Type B pancreatic cell (in vitro differentiated cells): ENCODE measurements around the gene OSBPL1A. TPM values are rescaled to one million over a fixed set of nuclear protein-coding genes. Genes with fewer than 3 reads are reported as not detected.

Experiments used
- DNase-seq: peaks from one replicate; pipeline ENCODE4 v3.0.0; 2021; ENCODE audit warnings: mixed read lengths; ENCODE audit not compliant: unreplicated experiment; ENCODE audit errors: extremely low spot score
- H3K27ac Mint-ChIP-seq: 2 replicates; pipeline ENCODE4 v1.8.0; 2021; ENCODE audit warnings: mild to moderate bottlenecking, mixed read lengths
- H3K27me3 Mint-ChIP-seq: 2 replicates; pipeline ENCODE4 v1.8.0; 2021; ENCODE audit warnings: mixed read lengths
- H3K36me3 Mint-ChIP-seq: 2 replicates; pipeline ENCODE4 v1.8.0; 2021; ENCODE audit warnings: mixed read lengths
- H3K4me1 Mint-ChIP-seq: one replicate; pipeline ENCODE4 v1.8.0; 2021; ENCODE audit warnings: mixed read lengths; ENCODE audit not compliant: unreplicated experiment
- H3K4me3 Mint-ChIP-seq: 2 replicates; pipeline ENCODE4 v1.8.0; 2021; ENCODE audit warnings: mild to moderate bottlenecking, mixed read lengths
- H3K9me3 Mint-ChIP-seq: 2 replicates; pipeline ENCODE4 v1.8.0; 2021; ENCODE audit warnings: mixed read lengths
- total RNA-seq: library from RNA; stranded (reverse); gene quantifications from 2 replicates; pipeline ENCODE4 v1.2.1, GENCODE V29; 2021; ENCODE audit warnings: low replicate concordance
- TF ChIP-seq, protein P1 (sequence below): fragments of 200-600 bp; sonication (generic); conservative IDR thresholded peaks from 2 replicates; pipeline ENCODE4 v1.5.0; 2021; ENCODE audit warnings: antibody characterized with exemption, mild to moderate bottlenecking

The OSBPL1A gene
- total RNA-seq, 1 donor from 2014 or later: 42.7 TPM

DNA sequence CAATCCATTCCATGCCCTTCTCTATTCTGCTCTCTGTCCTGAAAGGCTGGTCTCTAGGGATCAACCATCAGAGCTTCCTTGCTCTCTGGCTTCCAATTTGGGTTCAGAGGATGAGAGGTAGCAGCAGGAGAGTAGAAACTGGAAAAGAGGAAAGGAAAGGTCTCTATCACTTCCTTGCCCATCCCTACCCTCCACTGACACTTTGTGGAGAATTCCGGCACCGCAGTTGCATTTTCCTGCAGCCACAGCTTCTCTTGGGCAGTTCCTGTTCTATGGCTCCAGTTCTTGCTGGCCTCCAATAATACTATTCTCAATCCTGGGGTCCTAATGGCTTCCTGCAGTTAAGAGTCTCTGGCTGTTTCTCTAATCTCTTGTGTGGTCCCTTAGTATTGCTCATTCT, 15.5 kb upstream of the OSBPL1A start:
- H3K4me3 Mint-ChIP-seq: no peak overlapping the region
- no peak overlapping the region for H3K27ac Mint-ChIP-seq
- H3K9me3 Mint-ChIP-seq: no peaks in the 10 kb centered on the region
- TF ChIP-seq, protein P1, sequence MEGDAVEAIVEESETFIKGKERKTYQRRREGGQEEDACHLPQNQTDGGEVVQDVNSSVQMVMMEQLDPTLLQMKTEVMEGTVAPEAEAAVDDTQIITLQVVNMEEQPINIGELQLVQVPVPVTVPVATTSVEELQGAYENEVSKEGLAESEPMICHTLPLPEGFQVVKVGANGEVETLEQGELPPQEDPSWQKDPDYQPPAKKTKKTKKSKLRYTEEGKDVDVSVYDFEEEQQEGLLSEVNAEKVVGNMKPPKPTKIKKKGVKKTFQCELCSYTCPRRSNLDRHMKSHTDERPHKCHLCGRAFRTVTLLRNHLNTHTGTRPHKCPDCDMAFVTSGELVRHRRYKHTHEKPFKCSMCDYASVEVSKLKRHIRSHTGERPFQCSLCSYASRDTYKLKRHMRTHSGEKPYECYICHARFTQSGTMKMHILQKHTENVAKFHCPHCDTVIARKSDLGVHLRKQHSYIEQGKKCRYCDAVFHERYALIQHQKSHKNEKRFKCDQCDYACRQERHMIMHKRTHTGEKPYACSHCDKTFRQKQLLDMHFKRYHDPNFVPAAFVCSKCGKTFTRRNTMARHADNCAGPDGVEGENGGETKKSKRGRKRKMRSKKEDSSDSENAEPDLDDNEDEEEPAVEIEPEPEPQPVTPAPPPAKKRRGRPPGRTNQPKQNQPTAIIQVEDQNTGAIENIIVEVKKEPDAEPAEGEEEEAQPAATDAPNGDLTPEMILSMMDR: no peak
- H3K36me3 Mint-ChIP-seq: no peaks in the 10 kb centered on the region
- peaks cover 3% of the 10 kb centered on the region for H3K27me3 Mint-ChIP-seq
- DNase-seq: no peak
- no peaks in the 10 kb centered on the region for H3K4me1 Mint-ChIP-seq

DNA sequence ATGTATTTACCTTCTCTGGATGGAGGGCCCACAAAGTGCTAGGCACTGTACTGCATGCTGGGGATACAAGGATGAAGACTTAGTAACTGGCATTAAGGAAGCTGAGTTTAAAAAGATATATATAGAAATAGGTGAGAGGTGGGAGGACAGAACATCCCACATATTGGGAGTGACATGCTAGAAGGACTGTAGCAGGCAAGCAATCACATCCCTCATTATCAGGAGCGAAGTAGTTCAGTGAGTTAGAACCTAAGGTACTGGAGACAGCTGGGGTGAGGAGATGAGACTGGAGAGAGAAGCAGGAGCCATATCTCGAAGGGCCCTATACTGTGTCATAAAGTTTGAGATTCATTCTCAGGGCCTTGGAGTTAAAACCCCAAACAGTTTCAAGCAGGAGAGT, 10.9 kb upstream of the OSBPL1A start:
- Mint-ChIP-seq H3K4me3 (no peak overlapping the region), H3K36me3 (no peaks in the 10 kb centered on the region), H3K27me3 (peaks cover 11% of the 10 kb centered on the region), H3K9me3 (no peaks in the 10 kb centered on the region), H3K27ac (no peak overlapping the region), H3K4me1 (no peaks in the 10 kb centered on the region)
- DNase-seq: no peak
- TF ChIP-seq, protein P1: no peak

- TF ChIP-seq, protein P1: no peak
- Mint-ChIP-seq H3K27me3 (peaks cover 12% of the 10 kb centered on the region), H3K27ac (no peak overlapping the region), H3K4me3 (no peak overlapping the region), H3K36me3 (no peaks in the 10 kb centered on the region), H3K4me1 (peaks cover 13% of the 10 kb centered on the region), H3K9me3 (no peaks in the 10 kb centered on the region)
- DNase-seq: no peak
These were observed 7.0 kb upstream of the OSBPL1A start for GRCh38 chr18:24404591-24404990.

GRCh38 chr18:24403076-24403475, 5.5 kb upstream of the OSBPL1A start:
- DNase-seq: no peak
- no peaks in the 10 kb centered on the region for H3K36me3 Mint-ChIP-seq
- H3K4me1 Mint-ChIP-seq: peaks cover 15% of the 10 kb centered on the region
- H3K27me3 Mint-ChIP-seq: peaks cover 12% of the 10 kb centered on the region
- no peaks in the 10 kb centered on the region for H3K9me3 Mint-ChIP-seq
- H3K4me3 Mint-ChIP-seq: no peak overlapping the region
- TF ChIP-seq, protein P1: no peak
- H3K27ac Mint-ChIP-seq: no peak overlapping the region

DNA sequence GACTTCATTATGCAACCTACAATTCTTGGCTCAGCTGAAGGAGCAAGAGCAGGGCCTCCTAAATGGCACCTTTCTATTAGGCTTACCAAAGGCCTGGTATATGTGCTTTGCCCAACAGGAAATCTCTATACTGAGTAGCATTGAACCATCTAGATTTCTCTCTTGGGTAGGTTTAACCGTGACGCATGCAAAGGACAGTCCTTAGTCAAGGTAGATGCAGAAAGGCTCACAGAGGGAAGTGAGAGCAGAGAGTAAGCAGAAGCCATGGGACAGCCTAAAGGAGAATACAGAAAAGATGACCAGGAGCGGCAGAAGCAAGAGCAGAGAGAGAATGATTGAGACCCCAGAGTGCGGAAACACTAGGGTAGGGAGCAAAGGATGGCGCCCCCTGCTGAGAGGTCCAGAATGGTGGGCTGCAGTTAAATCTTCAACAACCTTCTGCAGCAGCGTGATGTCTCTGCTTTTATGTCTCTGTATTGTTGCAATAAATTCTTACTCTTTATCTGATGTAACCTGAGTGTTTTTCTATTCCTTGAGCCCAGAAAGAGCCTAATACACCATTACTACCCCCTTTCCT, 4.7 kb upstream of the OSBPL1A start:
- Mint-ChIP-seq H3K4me3 (no peak overlapping the region), H3K27ac (no peak overlapping the region), H3K9me3 (no peaks in the 10 kb centered on the region), H3K4me1 (peaks cover 18% of the 10 kb centered on the region), H3K36me3 (no peaks in the 10 kb centered on the region), H3K27me3 (peaks cover 12% of the 10 kb centered on the region)
- no peak for DNase-seq
- TF ChIP-seq, protein P1: no peak

DNA sequence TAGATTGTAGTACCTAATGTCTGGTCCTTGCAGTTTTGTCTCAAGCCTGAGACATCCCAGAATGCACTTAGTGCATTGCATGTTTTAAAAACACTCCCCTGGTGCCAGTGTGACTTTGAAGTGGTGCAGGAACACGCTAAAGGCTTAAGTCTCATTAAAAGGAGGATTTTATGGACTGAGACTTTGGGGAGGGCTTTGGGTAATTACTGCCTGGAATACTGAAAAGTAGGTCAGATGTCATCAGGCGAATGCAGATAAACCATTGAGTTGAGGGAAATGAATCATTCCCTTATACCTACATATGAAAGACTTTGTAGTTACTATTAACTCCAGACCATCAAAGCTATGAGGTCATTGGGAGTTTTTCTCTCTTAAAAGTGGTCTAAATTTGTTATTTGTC, 3.0 kb upstream of the OSBPL1A start:
- H3K4me1 Mint-ChIP-seq: peaks cover 23% of the 10 kb centered on the region
- H3K27ac Mint-ChIP-seq: no peak overlapping the region
- H3K36me3 Mint-ChIP-seq: no peaks in the 10 kb centered on the region
- no peaks in the 10 kb centered on the region for H3K9me3 Mint-ChIP-seq
- peaks cover 2% of the 10 kb centered on the region for H3K27me3 Mint-ChIP-seq
- no peak overlapping the region for H3K4me3 Mint-ChIP-seq
- TF ChIP-seq, protein P1: no peak
- DNase-seq: no peak
